SK-N-SH (cell line): ENCODE data around the gene THAP12. TPM values are rescaled to one million over a fixed set of nuclear protein-coding genes. Genes with fewer than 3 reads are reported as not detected.

ENCODE experiments used
- CTCF ChIA-PET: fragments of 300-600, 350-600 bp; formaldehyde crosslinking; extraction: SDS; loops from one replicate; lab custom pipeline; 2021; lab: Yijun Ruan, JAX
- POLR2A ChIA-PET: fragments of 350-600 bp; sonication (Branson Sonifier 250); formaldehyde crosslinking; extraction: SDS; loops from one replicate; lab custom pipeline; 2020; ENCODE audit warnings: antibody characterized with exemption, inconsistent platforms; lab: Yijun Ruan, JAX
- DNase-seq: peaks from one replicate; pipeline ENCODE4 v3.0.0; 2012
- H2AFZ ChIP-seq: fragments of 200-600 bp; sonication (generic); 2 replicates; pipeline ENCODE4 v1.8.1; 2016; ENCODE audit warnings: antibody characterized with exemption, mild to moderate bottlenecking, low read depth
- H3F3A ChIP-seq: fragments of 200-600 bp; sonication (generic); replicated peaks from 2 replicates; pipeline ENCODE3; 2016; ENCODE audit warnings: antibody characterized with exemption, mild to moderate bottlenecking; ENCODE audit not compliant: insufficient read depth
- H3K27ac ChIP-seq, 2 experiments: fragments of 200-500 bp in 1 of 2; fragments of 200-600 bp in 1 of 2; sonication (Bioruptor generic) in 1 of 2; sonication (generic), shearing (Covaris generic) in 1 of 2; 2 replicates each; pipeline versions ENCODE4 v1.5.1 to v1.6.1; 2014 to 2016; ENCODE audit warnings: low read depth in 2 of 2, inconsistent platforms in 1 of 2, low read length in 1 of 2, mild to moderate bottlenecking in 1 of 2, mixed read lengths in 1 of 2
- H3K27me3 ChIP-seq: fragments of 200-600 bp; sonication (generic), shearing (Covaris generic); 2 replicates; pipeline ENCODE4 v1.6.1; 2016; ENCODE audit warnings: mixed run types; ENCODE audit not compliant: insufficient read depth
- H3K36me3 ChIP-seq, 2 experiments: fragments of 200-500 bp in 1 of 2; fragments of 200-600 bp in 1 of 2; sonication (Bioruptor generic) in 1 of 2; sonication (generic) in 1 of 2; replicated peaks in 1 of 2; 2 replicates each; pipeline versions ENCODE3 to v1.5.1; 2014 to 2016; ENCODE audit warnings: low read length in 1 of 2, mild to moderate bottlenecking in 1 of 2; ENCODE audit not compliant: insufficient read depth in 2 of 2, control insufficient read depth in 1 of 2
- H3K4me1 ChIP-seq, 2 experiments: fragments of 200-500 bp in 1 of 2; fragments of 200-600 bp in 1 of 2; sonication (Bioruptor generic) in 1 of 2; sonication (generic), shearing (Covaris generic) in 1 of 2; 2 replicates each; pipeline versions ENCODE4 v1.5.1 to v1.6.1; 2014 to 2016; ENCODE audit warnings: low read depth in 1 of 2, low read length in 1 of 2, mixed run types in 1 of 2; ENCODE audit not compliant: insufficient read depth in 2 of 2, control insufficient read depth in 1 of 2
- H3K4me2 ChIP-seq: fragments of 200-600 bp; sonication (generic), shearing (Covaris generic); 2 replicates; pipeline ENCODE4 v1.6.1; 2017; ENCODE audit warnings: mixed run types
- H3K4me3 ChIP-seq, 2 experiments: fragments of 200-500 bp in 1 of 2; fragments of 200-600 bp in 1 of 2; sonication (Bioruptor generic) in 1 of 2; sonication (generic), shearing (Covaris generic) in 1 of 2; 2 replicates each; pipeline versions ENCODE4 v1.5.1 to v1.8.1; 2014 to 2016; ENCODE audit warnings: low read depth in 2 of 2, inconsistent platforms in 1 of 2, low read length in 1 of 2, mild to moderate bottlenecking in 1 of 2, mixed read lengths in 1 of 2, moderate library complexity in 1 of 2
- H3K79me2 ChIP-seq: fragments of 200-600 bp; sonication (generic); 2 replicates; pipeline ENCODE4 v1.8.1; 2017; ENCODE audit warnings: mild to moderate bottlenecking; ENCODE audit not compliant: insufficient read depth
- H3K9ac ChIP-seq: fragments of 200-600 bp; sonication (generic); 2 replicates; pipeline ENCODE4 v1.6.1; 2017; ENCODE audit warnings: mixed run types
- H3K9me2 ChIP-seq: fragments of 200-600 bp; sonication (generic); 2 replicates; pipeline ENCODE4 v1.6.1; 2017; ENCODE audit warnings: mixed run types
- H3K9me3 ChIP-seq: fragments of 200-600 bp; sonication (generic); 2 replicates; pipeline ENCODE4 v1.6.1; 2017; ENCODE audit warnings: mixed run types, mild to moderate bottlenecking, moderate library complexity
- H4K20me1 ChIP-seq: fragments of 200-600 bp; sonication (generic); 2 replicates; pipeline ENCODE4 v1.6.1; 2017; ENCODE audit warnings: mild to moderate bottlenecking, mixed run types; ENCODE audit not compliant: insufficient read depth
- CHD2 ChIP-seq: fragments of 150-350 bp; IDR thresholded peaks from 2 replicates; pipeline ENCODE4 v1.6.1; 2018; ENCODE audit warnings: low read length; ENCODE audit not compliant: partially characterized antibody
- CTCF ChIP-seq: fragments of 200-600 bp; sonication (generic); IDR thresholded peaks from 2 replicates; pipeline ENCODE4 v1.6.1; 2017; ENCODE audit warnings: antibody characterized with exemption, mild to moderate bottlenecking, moderate library complexity
- ELF1 ChIP-seq: IDR thresholded peaks from 2 replicates; pipeline ENCODE4 v1.4.0; 2012
- EP300 ChIP-seq, 2 experiments: IDR thresholded peaks; 2 replicates each; pipeline versions ENCODE4 v1.4.0 to v1.6.1; 2012; ENCODE audit warnings: borderline replicate concordance in 1 of 2, low read depth in 1 of 2, low read length in 1 of 2
- EZH2phosphoT487 ChIP-seq: fragments of 200-600 bp; sonication (generic); IDR thresholded peaks from 2 replicates; pipeline ENCODE4 v1.6.1; 2017; ENCODE audit warnings: low read depth, mixed run types, mild to moderate bottlenecking, antibody characterized with exemption, moderate library complexity, borderline replicate concordance
- FOSL2 ChIP-seq: IDR thresholded peaks from 2 replicates; pipeline ENCODE4 v1.4.0; 2012; ENCODE audit warnings: low read depth, mild to moderate bottlenecking, moderate library complexity, borderline replicate concordance
- IRF3 ChIP-seq: fragments of 150-350 bp; IDR thresholded peaks from 2 replicates; pipeline ENCODE4 v1.6.1; 2016; ENCODE audit warnings: mild to moderate bottlenecking, low read depth, low read length
- MAX ChIP-seq: IDR thresholded peaks from 2 replicates; pipeline ENCODE4 v1.4.0; 2012; ENCODE audit warnings: low read depth
- MXI1 ChIP-seq: IDR thresholded peaks from 2 replicates; pipeline ENCODE4 v1.6.1; 2012; ENCODE audit warnings: mild to moderate bottlenecking, low read depth, low read length, improper control_type of control experiment
- NFIC ChIP-seq: IDR thresholded peaks from 2 replicates; pipeline ENCODE4 v1.4.0; 2012; ENCODE audit warnings: borderline replicate concordance
- NRF1 ChIP-seq: IDR thresholded peaks from 2 replicates; pipeline ENCODE4 v1.6.1; 2012; ENCODE audit warnings: low read depth, mild to moderate bottlenecking, low read length
- PBX3 ChIP-seq: IDR thresholded peaks from 2 replicates; pipeline ENCODE4; 2012
- RFX5 ChIP-seq: IDR thresholded peaks from 2 replicates; pipeline ENCODE4 v1.6.1; 2012; ENCODE audit warnings: mild to moderate bottlenecking, improper control_type of control experiment, low read length
- RXRA ChIP-seq: IDR thresholded peaks from 2 replicates; pipeline ENCODE4 v1.4.0; 2012; ENCODE audit warnings: low read depth, mild to moderate bottlenecking, borderline replicate concordance
- SMC3 ChIP-seq: IDR thresholded peaks from 2 replicates; pipeline ENCODE4 v1.6.1; 2012; ENCODE audit warnings: low read depth, low read length, improper control_type of control experiment
- TAF1 ChIP-seq: IDR thresholded peaks from 2 replicates; pipeline ENCODE4 v1.6.1; 2012; ENCODE audit warnings: low read depth, mild to moderate bottlenecking, low read length, moderate library complexity, borderline replicate concordance
- TCF12 ChIP-seq: IDR thresholded peaks from 2 replicates; pipeline ENCODE4 v1.4.0; 2012
- WGBS: methylation state at CpG from one replicate; pipeline ENCODE4 v1.1.6; 2017; ENCODE audit warnings: low lambda C conversion rate; 5-methylcytosine and 5-hydroxymethylcytosine counted together
- polyA plus RNA-seq, 3 experiments: library from polyadenylated mRNA; depleted of rRNA; stranded (reverse); fragments of >200 nt; gene quantifications; 2 replicates each; pipeline ENCODE4 v1.2.3, GENCODE V29; 2012

Gene THAP12
- polyA plus RNA-seq, 1 of the 3 experiments (the other 2 are of a cell fraction) = 14.9 TPM

GRCh38 chr11:76392870-76393269, 11.9 kb upstream of the THAP12 start:
- no peaks in the 10 kb centered on the region for H3K27me3 ChIP-seq
- 93% methylated on average over 1 of the region's 1 CpG for WGBS
- H3K4me3 ChIP-seq = no peak overlapping the region
- no peaks in the 10 kb centered on the region for H3K79me2 ChIP-seq
- TF ChIP-seq NFIC = no peak
- no peak for TF ChIP-seq MXI1
- TF ChIP-seq CTCF = no peak
- no peak for TF ChIP-seq ELF1
- no peak for TF ChIP-seq IRF3
- TF ChIP-seq TCF12 = no peak
- no peak for TF ChIP-seq FOSL2
- TF ChIP-seq NRF1 = no peak
- TF ChIP-seq EZH2phosphoT487 = no peak
- CTCF ChIA-PET = no interaction called here
- no peak overlapping the region for H3K27ac ChIP-seq
- POLR2A ChIA-PET = no interaction called here
- H3K9ac ChIP-seq = no peak overlapping the region
- no peaks in the 10 kb centered on the region for H3K9me2 ChIP-seq
- H3K4me1 ChIP-seq = peaks cover 0 to 10% of the 10 kb centered on the region in 2 experiments; a peak in 2 of 4 replicates
- H3K9me3 ChIP-seq = no peaks in the 10 kb centered on the region
- no peaks in the 10 kb centered on the region for H4K20me1 ChIP-seq
- no peak for DNase-seq
- H2AFZ ChIP-seq = no peak overlapping the region
- H3K4me2 ChIP-seq = no peak overlapping the region
- no peaks in the 10 kb centered on the region for H3K36me3 ChIP-seq
- H3F3A ChIP-seq = no peaks in the 10 kb centered on the region

- H3K9me3 ChIP-seq = no peaks in the 10 kb centered on the region
- H4K20me1 ChIP-seq = no peaks in the 10 kb centered on the region
- TF ChIP-seq MAX (no peak), CHD2 (no peak), PBX3 (no peak), FOSL2 (no peak), SMC3 (no peak), RFX5 (no peak), TAF1 (no peak), EP300 (IDR thresholded peaks at IDR 0.05; ENCODE audit: borderline replicate concordance in 1 of 2, low read depth in 1 of 2, low read length in 1 of 2) (no peak), RXRA (no peak), IRF3 (no peak)
- TF ChIP-seq, all 33 proteins: peak for 0
- Histone ChIP-seq H3K4me1 (peaks cover 0 to 12% of the 10 kb centered on the region in 2 experiments; a peak in 2 of 4 replicates), H3K9me2 (no peaks in the 10 kb centered on the region), H3K4me2 (no peak overlapping the region), H2AFZ (no peak overlapping the region), H3F3A (no peaks in the 10 kb centered on the region), H3K27ac (no peak overlapping the region), H3K27me3 (no peaks in the 10 kb centered on the region), H3K36me3 (no peaks in the 10 kb centered on the region), H3K79me2 (no peaks in the 10 kb centered on the region), H3K4me3 (no peak overlapping the region), H3K9ac (no peak overlapping the region)
- 78% methylated on average over 7 of the region's 7 CpGs for WGBS
- CTCF ChIA-PET = interaction anchor here (1.1 kb wide), 1 partner anchor 288 kb away, joined by 3 read pairs; no protein-coding TSS in a partner anchor
- POLR2A ChIA-PET = no interaction called here
- DNase-seq = no peak
Measured at GRCh38 chr11:76391811-76392475, 11.0 kb upstream of the THAP12 start.
